Neural progenitor cell (in vitro differentiated cells): ENCODE measurements around the gene PRKCE. TPM values are rescaled to one million over a fixed set of nuclear protein-coding genes. Genes with fewer than 3 reads are reported as not detected.

Source experiments
- DNase-seq: peaks from one replicate; pipeline ENCODE4 v3.0.0-alpha.2; 2016; ENCODE audit warnings: low spot score
- H2AFZ ChIP-seq: fragments of 200-600 bp; sonication (generic); replicated peaks from 2 replicates; pipeline ENCODE4 v1.6.1; 2016; ENCODE audit warnings: antibody characterized with exemption
- H3F3A ChIP-seq: fragments of 200-600 bp; sonication (generic); 2 replicates; pipeline ENCODE4 v1.6.1; 2016; ENCODE audit warnings: antibody characterized with exemption, low read depth
- H3K27ac ChIP-seq: fragments of 200-600 bp; sonication (generic); 2 replicates; pipeline ENCODE4 v1.5.1; 2016; ENCODE audit warnings: mild to moderate bottlenecking
- H3K27me3 ChIP-seq: fragments of 200-600 bp; sonication (generic); 2 replicates; pipeline ENCODE4 v1.6.1; 2016; ENCODE audit warnings: mild to moderate bottlenecking, moderate library complexity
- H3K36me3 ChIP-seq: fragments of 200-600 bp; sonication (generic); 2 replicates; pipeline ENCODE4 v1.5.1; 2016
- H3K4me1 ChIP-seq: fragments of 200-600 bp; sonication (generic); 2 replicates; pipeline ENCODE4 v1.6.1; 2016; ENCODE audit warnings: mixed run types
- H3K4me2 ChIP-seq: fragments of 200-600 bp; sonication (generic); 2 replicates; pipeline ENCODE4 v1.6.1; 2016
- H3K4me3 ChIP-seq: fragments of 200-600 bp; sonication (generic); 2 replicates; pipeline ENCODE4 v1.5.1; 2016
- H3K79me2 ChIP-seq: fragments of 200-600 bp; sonication (generic); 2 replicates; pipeline ENCODE4 v1.6.1; 2016; ENCODE audit warnings: low read depth
- H3K9ac ChIP-seq: fragments of 200-600 bp; sonication (generic); 2 replicates; pipeline ENCODE4 v1.6.1; 2016
- H3K9me3 ChIP-seq: fragments of 200-600 bp; sonication (generic); 2 replicates; pipeline ENCODE4 v1.5.1; 2016; ENCODE audit warnings: low read depth
- H4K20me1 ChIP-seq: fragments of 200-600 bp; sonication (generic); 2 replicates; pipeline ENCODE4 v1.6.1; 2016; ENCODE audit warnings: low read depth
- H3K27ac Mint-ChIP-seq: 3 replicates; pipeline ENCODE4 v1.8.0; 2021; ENCODE audit warnings: mixed read lengths
- H3K27me3 Mint-ChIP-seq: 2 replicates; pipeline ENCODE4 v1.8.0; 2022; ENCODE audit warnings: low read depth, mild to moderate bottlenecking, inconsistent platforms, moderate library complexity, mixed read lengths; ENCODE audit not compliant: insufficient read depth
- H3K36me3 Mint-ChIP-seq: 3 replicates; pipeline ENCODE4 v1.8.0; 2021; ENCODE audit warnings: mixed read lengths
- H3K4me1 Mint-ChIP-seq: 3 replicates; pipeline ENCODE4 v1.8.0; 2021; ENCODE audit warnings: mixed read lengths
- H3K4me3 Mint-ChIP-seq: 3 replicates; pipeline ENCODE4 v1.8.0; 2021; ENCODE audit warnings: mild to moderate bottlenecking, moderate library complexity, mixed read lengths
- H3K9me3 Mint-ChIP-seq: 3 replicates; pipeline ENCODE4 v1.8.0; 2020; ENCODE audit warnings: mixed read lengths
- CTCF ChIP-seq: fragments of 200-600 bp; sonication (generic); IDR thresholded peaks from 2 replicates; pipeline ENCODE4 v1.5.1; 2017; ENCODE audit warnings: antibody characterized with exemption, mild to moderate bottlenecking
- EZH2 ChIP-seq: fragments of 200-600 bp; sonication (generic); IDR thresholded peaks from 2 replicates; pipeline ENCODE4 v1.6.1; 2017; ENCODE audit warnings: antibody characterized with exemption, mild to moderate bottlenecking, moderate library complexity
- EZH2phosphoT487 ChIP-seq: fragments of 200-600 bp; sonication (generic); IDR thresholded peaks from 2 replicates; pipeline ENCODE4 v1.6.1; 2017; ENCODE audit warnings: antibody characterized with exemption
- total RNA-seq: library from RNA; depleted of rRNA; stranded (reverse); fragments of >200 nt; gene quantifications from 2 replicates; pipeline ENCODE4 v1.2.3, GENCODE V29; 2015; ENCODE audit warnings: low replicate concordance

The PRKCE gene
- total RNA-seq, 1 donor from 2014 or later, result 4.1 TPM

GRCh38 chr2:46006473-46007025, 355.1 kb downstream of the PRKCE start:
- Histone ChIP-seq H3K4me2 (no peak overlapping the region), H3F3A (no peaks in the 10 kb centered on the region), H3K9me3 (no peaks in the 10 kb centered on the region), H3K36me3 (no peaks in the 10 kb centered on the region), H3K27me3 (no peaks in the 10 kb centered on the region), H3K27ac (no peak overlapping the region), H3K4me3 (no peak overlapping the region), H4K20me1 (no peaks in the 10 kb centered on the region), H3K79me2 (no peaks in the 10 kb centered on the region), H3K4me1 (no peaks in the 10 kb centered on the region), H3K9ac (no peak overlapping the region), H2AFZ (no peak overlapping the region)
- no peak for TF ChIP-seq EZH2
- TF ChIP-seq CTCF, result no peak
- no peak for TF ChIP-seq EZH2phosphoT487
- Mint-ChIP-seq H3K27me3 (peaks cover 2% of the 10 kb centered on the region), H3K27ac (no peak overlapping the region), H3K9me3 (no peaks in the 10 kb centered on the region), H3K36me3 (peaks cover 6% of the 10 kb centered on the region), H3K4me3 (no peak overlapping the region), H3K4me1 (no peaks in the 10 kb centered on the region)
- no peak for DNase-seq

GRCh38 chr2:46007412-46007811, 355.9 kb downstream of the PRKCE start:
- no peak overlapping the region for H3K4me2 ChIP-seq
- H3K36me3 ChIP-seq, result no peaks in the 10 kb centered on the region
- no peak overlapping the region for H3K27ac Mint-ChIP-seq
- H3F3A ChIP-seq, result no peaks in the 10 kb centered on the region
- H4K20me1 ChIP-seq, result no peaks in the 10 kb centered on the region
- no peaks in the 10 kb centered on the region for H3K27me3 ChIP-seq
- H3K4me1 Mint-ChIP-seq, result no peaks in the 10 kb centered on the region
- no peaks in the 10 kb centered on the region for H3K9me3 Mint-ChIP-seq
- H3K27me3 Mint-ChIP-seq, result peaks cover 2% of the 10 kb centered on the region
- no peak overlapping the region for H3K4me3 ChIP-seq
- H3K9ac ChIP-seq, result no peak overlapping the region
- no peaks in the 10 kb centered on the region for H3K9me3 ChIP-seq
- no peak overlapping the region for H3K27ac ChIP-seq
- H3K4me3 Mint-ChIP-seq, result no peak overlapping the region
- peaks cover 8% of the 10 kb centered on the region for H3K36me3 Mint-ChIP-seq
- H3K4me1 ChIP-seq, result no peaks in the 10 kb centered on the region
- H2AFZ ChIP-seq, result no peak overlapping the region
- no peak for DNase-seq
- no peak for TF ChIP-seq EZH2
- TF ChIP-seq EZH2phosphoT487, result no peak
- no peak for TF ChIP-seq CTCF
- H3K79me2 ChIP-seq, result no peaks in the 10 kb centered on the region

- Histone ChIP-seq H3K9me3 (no peaks in the 10 kb centered on the region), H3K27ac (no peak overlapping the region), H3K4me2 (no peak overlapping the region), H3K9ac (no peak overlapping the region), H3K27me3 (no peaks in the 10 kb centered on the region), H3K4me3 (no peak overlapping the region), H3F3A (no peaks in the 10 kb centered on the region), H4K20me1 (no peaks in the 10 kb centered on the region), H3K79me2 (no peaks in the 10 kb centered on the region), H2AFZ (no peak overlapping the region), H3K36me3 (no peaks in the 10 kb centered on the region), H3K4me1 (no peaks in the 10 kb centered on the region)
- peaks cover 8% of the 10 kb centered on the region for H3K36me3 Mint-ChIP-seq
- no peak for DNase-seq
- no peaks in the 10 kb centered on the region for H3K4me1 Mint-ChIP-seq
- H3K9me3 Mint-ChIP-seq, result no peaks in the 10 kb centered on the region
- peaks cover 2% of the 10 kb centered on the region for H3K27me3 Mint-ChIP-seq
- no peak overlapping the region for H3K4me3 Mint-ChIP-seq
- no peak overlapping the region for H3K27ac Mint-ChIP-seq
- no peak for TF ChIP-seq CTCF
- TF ChIP-seq EZH2, result no peak
- no peak for TF ChIP-seq EZH2phosphoT487
Measured at GRCh38 chr2:46008091-46008870, 356.8 kb downstream of the PRKCE start.
